A673 (cell line): ENCODE data around the gene BSPRY.

Experiments used
- CTCF ChIP-seq: fragments of 300-800, 200-600 bp; sonication (generic); conservative IDR thresholded peaks from 2 replicates; pipeline ENCODE4 v1.5.1; 2017; ENCODE audit warnings: low read depth, mild to moderate bottlenecking, antibody characterized with exemption, low read length, moderate library complexity, mixed read lengths
- EZH2 ChIP-seq: fragments of 200-600 bp; sonication (generic); IDR thresholded peaks from 2 replicates; pipeline ENCODE4 v1.6.1; 2017; ENCODE audit warnings: borderline replicate concordance, low read depth, mild to moderate bottlenecking, mixed read lengths, antibody characterized with exemption, low read length; ENCODE audit not compliant: poor library complexity, severe bottlenecking

- TF ChIP-seq EZH2 = no peak
- no peak for TF ChIP-seq CTCF
These were observed 61.0 kb downstream of the BSPRY start, which contains the start of the genes C9orf43 and POLE3 for GRCh38 chr9:113410207-113410864.
